ENCODE results near the gene DUSP11. TPM values are rescaled to one million over a fixed set of nuclear protein-coding genes. Genes with fewer than 3 reads are reported as not detected.

Gene DUSP11
- total and polyA plus RNA-seq, 2 of the 13 experiments (the other 11 are each of a cell fraction or from before 2014, with no cell fraction given), result 30.5 to 36.2 TPM

- TF ChIP-seq ISL2 (CRISPR knock-in tag; IDR thresholded peaks at IDR 0.05) (peak; percentile 62), SETDB1 (CRISPR knock-in tag; IDR thresholded peaks at IDR 0.05; ENCODE audit: borderline replicate concordance) (no peak), SALL1 (CRISPR knock-in tag; IDR thresholded peaks at IDR 0.05) (peak; percentile 77), USF2 (IDR thresholded peaks at IDR 0.05; ENCODE audit: low read depth, low read length) (peak; percentile 57), USF2 (CRISPR knock-in tag; IDR thresholded peaks at IDR 0.05; ENCODE audit: borderline replicate concordance) (peak; percentile 66; the same call in 1 of the 2 replicates), TEAD2 (CRISPR knock-in tag; IDR thresholded peaks at IDR 0.05) (no peak), ZNF12 (CRISPR knock-in tag; IDR thresholded peaks at IDR 0.05) (no peak), ZKSCAN1 (IDR thresholded peaks at IDR 0.05; ENCODE audit: low read length) (no peak), ZNF747 (CRISPR knock-in tag; IDR thresholded peaks at IDR 0.05; ENCODE audit: borderline replicate concordance) (peak; percentile 82; the same call in 1 of the 2 replicates), ZNF850 (CRISPR knock-in tag; conservative IDR thresholded peaks at IDR 0.05) (no peak), DR1 (CRISPR knock-in tag; IDR thresholded peaks at IDR 0.05) (no peak), GLMP (CRISPR knock-in tag; IDR thresholded peaks at IDR 0.05; ENCODE audit: borderline replicate concordance) (no peak), ZNF781 (CRISPR knock-in tag; IDR thresholded peaks at IDR 0.05; ENCODE audit: borderline replicate concordance, not compliant biosample characterization) (peak; percentile 70), SRSF9 (IDR thresholded peaks at IDR 0.05; ENCODE audit: borderline replicate concordance, insufficient read depth, low read depth, low read length, poor library complexity, severe bottlenecking) (no peak), THAP9 (CRISPR knock-in tag; IDR thresholded peaks at IDR 0.05; ENCODE audit: borderline replicate concordance) (peak; percentile 77), GATAD2A (CRISPR knock-in tag; IDR thresholded peaks at IDR 0.05) (no peak), ZNF775 (CRISPR knock-in tag; IDR thresholded peaks at IDR 0.05; ENCODE audit: borderline replicate concordance) (no peak), PBX2 (CRISPR knock-in tag; IDR thresholded peaks at IDR 0.05) (no peak)
- TF ChIP-seq, protein P1, sequence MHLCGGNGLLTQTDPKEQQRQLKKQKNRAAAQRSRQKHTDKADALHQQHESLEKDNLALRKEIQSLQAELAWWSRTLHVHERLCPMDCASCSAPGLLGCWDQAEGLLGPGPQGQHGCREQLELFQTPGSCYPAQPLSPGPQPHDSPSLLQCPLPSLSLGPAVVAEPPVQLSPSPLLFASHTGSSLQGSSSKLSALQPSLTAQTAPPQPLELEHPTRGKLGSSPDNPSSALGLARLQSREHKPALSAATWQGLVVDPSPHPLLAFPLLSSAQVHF (CRISPR knock-in tag; IDR thresholded peaks at IDR 0.05), result no peak
These were observed 49.1 kb upstream of the DUSP11 start, which contains the start of gene STAMBP (continued) for GRCh38 chr2:73828818-73829570.
